Measurements from ENCODE around the gene QTRT2.

DNA sequence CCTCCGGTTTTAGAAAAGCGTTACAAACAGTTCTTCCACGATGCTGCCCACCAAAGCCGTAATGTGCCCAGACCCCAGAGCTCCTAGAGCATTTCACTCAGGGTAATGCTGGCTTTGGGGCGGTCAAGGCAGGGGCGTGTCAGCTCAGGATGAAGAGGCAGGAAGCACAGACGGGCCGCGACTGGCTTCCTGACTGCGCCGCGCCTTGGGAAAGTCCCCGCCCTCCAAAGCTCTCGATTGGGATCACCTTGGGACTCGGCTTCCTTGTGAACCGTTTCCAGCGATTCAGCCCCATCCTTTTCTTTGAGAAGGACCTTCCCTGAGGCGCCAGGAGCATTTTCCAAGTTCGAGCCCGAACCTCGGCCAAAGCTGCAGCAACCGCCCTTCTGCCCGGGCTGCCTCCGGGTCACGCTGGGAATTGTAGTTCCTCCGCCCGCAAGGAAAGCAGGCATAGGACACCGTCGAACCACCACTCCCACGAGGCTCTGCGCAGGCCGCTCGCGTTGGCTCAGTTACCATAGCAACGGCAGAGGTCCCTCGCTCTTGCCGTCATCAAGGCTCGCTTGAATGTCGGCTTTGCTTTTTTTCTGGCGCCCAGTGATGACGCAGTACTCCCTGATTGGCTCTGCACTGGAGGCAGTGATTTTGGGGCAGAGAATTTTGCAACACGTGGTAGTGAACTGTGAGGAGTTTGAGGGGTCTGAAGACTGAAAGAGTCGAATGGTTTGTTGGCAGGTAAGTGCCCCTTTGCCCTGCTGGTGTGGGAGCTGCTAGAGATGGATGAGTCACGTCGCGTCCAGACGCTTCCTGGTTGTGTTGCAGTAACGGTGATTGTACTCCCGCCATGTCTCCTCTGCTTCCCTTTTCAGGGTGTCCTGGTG is at the start of gene QTRT2, which contains the start of gene CCDC191:
- TF ChIP-seq, protein P1, sequence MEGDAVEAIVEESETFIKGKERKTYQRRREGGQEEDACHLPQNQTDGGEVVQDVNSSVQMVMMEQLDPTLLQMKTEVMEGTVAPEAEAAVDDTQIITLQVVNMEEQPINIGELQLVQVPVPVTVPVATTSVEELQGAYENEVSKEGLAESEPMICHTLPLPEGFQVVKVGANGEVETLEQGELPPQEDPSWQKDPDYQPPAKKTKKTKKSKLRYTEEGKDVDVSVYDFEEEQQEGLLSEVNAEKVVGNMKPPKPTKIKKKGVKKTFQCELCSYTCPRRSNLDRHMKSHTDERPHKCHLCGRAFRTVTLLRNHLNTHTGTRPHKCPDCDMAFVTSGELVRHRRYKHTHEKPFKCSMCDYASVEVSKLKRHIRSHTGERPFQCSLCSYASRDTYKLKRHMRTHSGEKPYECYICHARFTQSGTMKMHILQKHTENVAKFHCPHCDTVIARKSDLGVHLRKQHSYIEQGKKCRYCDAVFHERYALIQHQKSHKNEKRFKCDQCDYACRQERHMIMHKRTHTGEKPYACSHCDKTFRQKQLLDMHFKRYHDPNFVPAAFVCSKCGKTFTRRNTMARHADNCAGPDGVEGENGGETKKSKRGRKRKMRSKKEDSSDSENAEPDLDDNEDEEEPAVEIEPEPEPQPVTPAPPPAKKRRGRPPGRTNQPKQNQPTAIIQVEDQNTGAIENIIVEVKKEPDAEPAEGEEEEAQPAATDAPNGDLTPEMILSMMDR (IDR thresholded peaks at IDR 0.05), result no peak
- peak; percentile 83 to 99 for TF ChIP-seq POLR2AphosphoS5 (IDR thresholded peaks at IDR 0.05; ENCODE audit: insufficient read depth in 1 of 2, low read depth in 1 of 2)
